ENCODE data around the gene PPEF2.

Gene PPEF2

GRCh38 chr4:75831856-75832405 lies 70.3 kb downstream of the PPEF2 start:
- no peak for DNase-seq

GRCh38 chr4:75830906-75831305 lies 71.3 kb downstream of the PPEF2 start:
- no peak for DNase-seq

- DNase-seq = no peak
These were observed 78.4 kb downstream of the PPEF2 start for GRCh38 chr4:75823812-75824211.

- DNase-seq = no peak
These were observed 79.8 kb downstream of the PPEF2 start for GRCh38 chr4:75822416-75822815.

- DNase-seq = peak; percentile 20
These were observed 80.3 kb downstream of the PPEF2 start for GRCh38 chr4:75821966-75822365.

- no peak for DNase-seq
These were observed 81.0 kb downstream of the PPEF2 start for GRCh38 chr4:75821216-75821615.

GRCh38 chr4:75820676-75821075 lies 81.6 kb downstream of the PPEF2 start:
- DNase-seq = no peak

GRCh38 chr4:75820197-75820596 lies 82.1 kb downstream of the PPEF2 start:
- DNase-seq = no peak

- no peak for DNase-seq
These were observed 83.1 kb downstream of the PPEF2 start for GRCh38 chr4:75819121-75819520.

- DNase-seq = no peak
These were observed 84.4 kb downstream of the PPEF2 start for GRCh38 chr4:75817901-75818300.
